ENCODE measurements around the gene MS4A6A. TPM values are rescaled to one million over a fixed set of nuclear protein-coding genes. Genes with fewer than 3 reads are reported as not detected.

Gene MS4A6A
- polyA plus RNA-seq, 3 donors, result 978 to 3,009 (median 2,353) TPM

DNA sequence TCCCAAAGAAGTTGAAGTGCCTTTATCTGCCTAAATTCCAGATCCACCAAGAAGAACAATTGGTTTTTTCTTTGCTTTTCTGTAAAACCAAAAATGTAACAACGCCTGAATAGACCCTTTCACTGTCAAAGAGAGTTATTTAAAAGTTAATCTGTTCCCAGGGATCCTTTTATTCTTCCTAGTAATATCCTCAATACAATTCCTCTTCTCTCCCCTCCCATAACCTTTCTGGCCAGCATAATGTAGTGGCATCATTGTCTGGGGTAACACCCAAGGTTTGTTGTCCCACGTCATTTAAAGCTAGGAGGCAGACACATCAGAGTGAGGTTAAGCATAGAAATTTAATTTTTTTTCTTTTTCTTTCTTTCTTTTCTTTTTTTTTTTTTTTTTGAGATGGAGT is 54.5 kb downstream of the MS4A6A start:
- WGBS (ENCODE audit: insufficient coverage), result no CpG with 5 or more reads among the region's 2 CpGs
- Histone ChIP-seq H3K4me1 (ENCODE audit: control insufficient read depth in 1 of 2, insufficient read depth in 2 of 2, low read length in 2 of 2) (peaks cover 0 to 2% of the 10 kb centered on the region in 2 donors), H3K4me3 (replicated peaks in 1 of 3; ENCODE audit: low read depth in 2 of 3, low read length in 3 of 3) (no peak overlapping the region), H3K9me3 (replicated peaks in 1 of 2; ENCODE audit: control insufficient read depth in 1 of 2, insufficient read depth in 1 of 2, low read length in 2 of 2) (no peaks in the 10 kb centered on the region), H2AFZ (ENCODE audit: insufficient read depth, low read depth, low read length, poor library complexity, severe bottlenecking) (no peak overlapping the region), H3K9ac (ENCODE audit: insufficient read depth, low read length, poor library complexity, severe bottlenecking) (no peak overlapping the region), H4K20me1 (ENCODE audit: insufficient read depth, low read length) (no peaks in the 10 kb centered on the region), H3K4me2 (replicated peaks; ENCODE audit: extremely low read depth, low read length, poor library complexity, severe bottlenecking) (no peak overlapping the region), H3K27me3 (ENCODE audit: control insufficient read depth in 2 of 2, insufficient read depth in 2 of 2, low read length in 2 of 2) (no peaks in the 10 kb centered on the region), H3K27ac (ENCODE audit: low read depth in 1 of 2, low read length in 2 of 2) (no peak overlapping the region), H3K36me3 (replicated peaks in 1 of 2; ENCODE audit: control insufficient read depth in 1 of 2, insufficient read depth in 2 of 2, low read length in 2 of 2) (no peaks in the 10 kb centered on the region), H3K79me2 (ENCODE audit: insufficient read depth, low read length) (no peaks in the 10 kb centered on the region)
- H3K36me3 Mint-ChIP-seq, result no peaks in the 10 kb centered on the region
- H3K27ac Mint-ChIP-seq, result no peak overlapping the region
- H3K9me3 Mint-ChIP-seq, result peaks cover 0 to 3% (median 0%) of the 10 kb centered on the region in 7 donors
- no peak overlapping the region for H3K4me3 Mint-ChIP-seq
- DNase-seq, result no peak
- TF ChIP-seq, protein P1, sequence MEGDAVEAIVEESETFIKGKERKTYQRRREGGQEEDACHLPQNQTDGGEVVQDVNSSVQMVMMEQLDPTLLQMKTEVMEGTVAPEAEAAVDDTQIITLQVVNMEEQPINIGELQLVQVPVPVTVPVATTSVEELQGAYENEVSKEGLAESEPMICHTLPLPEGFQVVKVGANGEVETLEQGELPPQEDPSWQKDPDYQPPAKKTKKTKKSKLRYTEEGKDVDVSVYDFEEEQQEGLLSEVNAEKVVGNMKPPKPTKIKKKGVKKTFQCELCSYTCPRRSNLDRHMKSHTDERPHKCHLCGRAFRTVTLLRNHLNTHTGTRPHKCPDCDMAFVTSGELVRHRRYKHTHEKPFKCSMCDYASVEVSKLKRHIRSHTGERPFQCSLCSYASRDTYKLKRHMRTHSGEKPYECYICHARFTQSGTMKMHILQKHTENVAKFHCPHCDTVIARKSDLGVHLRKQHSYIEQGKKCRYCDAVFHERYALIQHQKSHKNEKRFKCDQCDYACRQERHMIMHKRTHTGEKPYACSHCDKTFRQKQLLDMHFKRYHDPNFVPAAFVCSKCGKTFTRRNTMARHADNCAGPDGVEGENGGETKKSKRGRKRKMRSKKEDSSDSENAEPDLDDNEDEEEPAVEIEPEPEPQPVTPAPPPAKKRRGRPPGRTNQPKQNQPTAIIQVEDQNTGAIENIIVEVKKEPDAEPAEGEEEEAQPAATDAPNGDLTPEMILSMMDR (IDR thresholded peaks at IDR 0.05), result no peak
- peaks cover 10% of the 10 kb centered on the region for H3K4me1 Mint-ChIP-seq
- intact Hi-C loops (cut with micrococcal nuclease), result no loop called here
- no peaks in the 10 kb centered on the region for H3K27me3 Mint-ChIP-seq (ENCODE audit: low read depth in 3 of 3)

DNA sequence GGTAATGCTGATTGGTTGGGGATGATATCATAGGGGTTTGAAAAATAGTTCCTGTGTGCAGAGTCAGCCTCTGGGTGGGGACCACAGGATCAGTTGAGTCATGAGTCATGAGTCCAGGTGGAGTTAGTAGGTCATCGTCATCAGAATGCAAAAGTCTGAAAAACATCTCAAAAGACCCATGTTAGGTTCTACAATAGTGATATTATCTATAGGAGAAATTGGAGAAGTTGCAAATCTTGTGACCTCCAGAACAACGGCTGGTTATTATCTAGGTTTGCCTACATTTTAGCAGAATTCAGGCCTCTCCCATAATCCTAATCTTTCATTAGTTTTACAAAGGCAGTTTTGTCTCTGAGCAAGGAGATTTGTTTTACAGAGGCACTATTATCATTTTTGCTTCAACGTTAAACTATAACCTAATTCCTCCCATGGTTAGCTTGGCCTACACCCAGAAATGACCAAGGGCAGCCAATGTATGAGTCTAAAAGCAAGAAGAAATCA is 55.5 kb downstream of the MS4A6A start:
- Histone ChIP-seq H2AFZ (ENCODE audit: insufficient read depth, low read depth, low read length, poor library complexity, severe bottlenecking) (no peak overlapping the region), H3K79me2 (ENCODE audit: insufficient read depth, low read length) (no peaks in the 10 kb centered on the region), H3K9me3 (replicated peaks in 1 of 2; ENCODE audit: control insufficient read depth in 1 of 2, insufficient read depth in 1 of 2, low read length in 2 of 2) (no peaks in the 10 kb centered on the region), H3K27me3 (ENCODE audit: control insufficient read depth in 2 of 2, insufficient read depth in 2 of 2, low read length in 2 of 2) (no peaks in the 10 kb centered on the region), H3K36me3 (replicated peaks in 1 of 2; ENCODE audit: control insufficient read depth in 1 of 2, insufficient read depth in 2 of 2, low read length in 2 of 2) (no peaks in the 10 kb centered on the region), H3K4me3 (replicated peaks in 1 of 3; ENCODE audit: low read depth in 2 of 3, low read length in 3 of 3) (no peak overlapping the region), H3K9ac (ENCODE audit: insufficient read depth, low read length, poor library complexity, severe bottlenecking) (no peak overlapping the region), H3K27ac (ENCODE audit: low read depth in 1 of 2, low read length in 2 of 2) (no peak overlapping the region), H3K4me2 (replicated peaks; ENCODE audit: extremely low read depth, low read length, poor library complexity, severe bottlenecking) (no peak overlapping the region), H3K4me1 (ENCODE audit: control insufficient read depth in 1 of 2, insufficient read depth in 2 of 2, low read length in 2 of 2) (peaks cover 0 to 2% of the 10 kb centered on the region in 2 donors), H4K20me1 (ENCODE audit: insufficient read depth, low read length) (no peaks in the 10 kb centered on the region)
- DNase-seq, result no peak
- no CpG with 5 or more reads among the region's 3 CpGs for WGBS (ENCODE audit: insufficient coverage)
- Mint-ChIP-seq H3K36me3 (no peaks in the 10 kb centered on the region), H3K4me3 (no peak overlapping the region), H3K9me3 (peaks cover 0 to 3% (median 0%) of the 10 kb centered on the region in 7 donors), H3K27me3 (ENCODE audit: low read depth in 3 of 3) (no peaks in the 10 kb centered on the region), H3K27ac (no peak overlapping the region), H3K4me1 (peaks cover 10% of the 10 kb centered on the region)
- intact Hi-C loops (cut with micrococcal nuclease), result no loop called here
- TF ChIP-seq, protein P1 (IDR thresholded peaks at IDR 0.05), result no peak

Data from CD14-positive monocyte (primary cell).